HL-60/S4 treated with phorbol 12-myristate 13-acetate at 8.2 ng/mL for 4 days and 3 days (cell line): ENCODE measurements around the gene RASA4B.

Source experiments
- in situ Hi-C: fragments of 300-500 bp; cut with MboI; formaldehyde crosslinking; loops from 2 replicates; pipeline ENCODE4 v1.15.0; 2022; ENCODE audit warnings: low sequenced_read_pairs

The RASA4B gene

GRCh38 chr7:102454468-102454867 lies 63.1 kb downstream of the RASA4B start:
- in situ Hi-C loops, result no loop called here

- in situ Hi-C loops, result no loop called here
Observed at GRCh38 chr7:102453319-102453718, 64.3 kb downstream of the RASA4B start.

- in situ Hi-C loops, result no loop called here
Observed at GRCh38 chr7:102452451-102452850, 65.1 kb downstream of the RASA4B start.

- in situ Hi-C loops, result no loop called here
Observed at GRCh38 chr7:102451371-102452054, 66.1 kb downstream of the RASA4B start.

- in situ Hi-C loops, result no loop called here
Observed at GRCh38 chr7:102450242-102450641, 67.3 kb downstream of the RASA4B start.

- in situ Hi-C loops, result no loop called here
Observed at GRCh38 chr7:102449136-102449535, 68.4 kb downstream of the RASA4B start.

GRCh38 chr7:102447311-102447710 lies 70.3 kb downstream of the RASA4B start:
- in situ Hi-C loops, result no loop called here

- in situ Hi-C loops, result no loop called here
Observed at GRCh38 chr7:102446387-102447156, 71.0 kb downstream of the RASA4B start.

GRCh38 chr7:102445674-102446071 lies 71.9 kb downstream of the RASA4B start:
- in situ Hi-C loops, result no loop called here

- in situ Hi-C loops, result no loop called here
Observed at GRCh38 chr7:102444961-102445673, 72.5 kb downstream of the RASA4B start.

- in situ Hi-C loops, result no loop called here
Observed at GRCh38 chr7:102439963-102440795, 77.4 kb downstream of the RASA4B start.

GRCh38 chr7:102436118-102436517 lies 81.5 kb downstream of the RASA4B start:
- in situ Hi-C loops, result no loop called here

- in situ Hi-C loops, result no loop called here
Observed at GRCh38 chr7:102434039-102434486, 83.5 kb downstream of the RASA4B start.

GRCh38 chr7:102433219-102434038 lies 84.1 kb downstream of the RASA4B start, which contains the start of gene ORAI2:
ORAI2 (plus strand) TSS chr7:102433575; CDS start chr7:102438957, 5,382 bp downstream.
- in situ Hi-C loops, result no loop called here
